ENCODE measurements around the gene ZNF397. TPM values are rescaled to one million over a fixed set of nuclear protein-coding genes. Genes with fewer than 3 reads are reported as not detected.

ZNF397 gene
- total RNA-seq, 3 donors from 2014 or later = 23.1 to 33.3 (median 25.3) TPM

- TF ChIP-seq CTCF (IDR thresholded peaks at IDR 0.05) = no peak
- intact Hi-C loops (cut with DNase I, micrococcal nuclease) = no loop called here
- no peaks in the 10 kb centered on the region for H3K9me3 ChIP-seq
- DNase-seq (no peak), ATAC-seq (no peak)
- H3K4me1 ChIP-seq (ENCODE audit: low read depth) = no peaks in the 10 kb centered on the region
- no peak overlapping the region for H3K4me3 ChIP-seq
- H3K36me3 ChIP-seq (ENCODE audit: low read depth) = no peaks in the 10 kb centered on the region
Measured at GRCh38 chr18:35264409-35264808, 23.6 kb downstream of the ZNF397 start.

GRCh38 chr18:35267161-35267651, 26.4 kb downstream of the ZNF397 start:
- Histone ChIP-seq H3K4me3 (peak overlapping the region; percentile 46), H3K36me3 (ENCODE audit: low read depth) (no peaks in the 10 kb centered on the region), H3K4me1 (ENCODE audit: low read depth) (no peaks in the 10 kb centered on the region), H3K9me3 (no peaks in the 10 kb centered on the region)
- ATAC-seq (peak; percentile 95), DNase-seq (peak; percentile 78 to 85 (median 80))
- TF ChIP-seq CTCF (IDR thresholded peaks at IDR 0.05) = no peak
- intact Hi-C loops (cut with DNase I, micrococcal nuclease) = no loop called here

GRCh38 chr18:35267809-35268208, 27.0 kb downstream of the ZNF397 start:
- ATAC-seq (peak; percentile 24), DNase-seq (peak; percentile 54 to 73 (median 62))
- Histone ChIP-seq H3K9me3 (no peaks in the 10 kb centered on the region), H3K36me3 (ENCODE audit: low read depth) (no peaks in the 10 kb centered on the region), H3K4me1 (ENCODE audit: low read depth) (no peaks in the 10 kb centered on the region), H3K4me3 (peak overlapping the region; percentile 46)
- TF ChIP-seq CTCF (IDR thresholded peaks at IDR 0.05) = no peak
- intact Hi-C loops (cut with DNase I, micrococcal nuclease) = no loop called here

GRCh38 chr18:35268821-35269220, 28.0 kb downstream of the ZNF397 start:
- no peak overlapping the region for H3K4me3 ChIP-seq
- intact Hi-C loops (cut with DNase I, micrococcal nuclease) = no loop called here
- DNase-seq = no peak
- H3K9me3 ChIP-seq = no peaks in the 10 kb centered on the region
- no peak for TF ChIP-seq CTCF (IDR thresholded peaks at IDR 0.05)
- no peak for ATAC-seq
- H3K4me1 ChIP-seq (ENCODE audit: low read depth) = no peaks in the 10 kb centered on the region
- H3K36me3 ChIP-seq (ENCODE audit: low read depth) = no peaks in the 10 kb centered on the region

GRCh38 chr18:35271656-35272055, 30.8 kb downstream of the ZNF397 start:
- Histone ChIP-seq H3K9me3 (no peaks in the 10 kb centered on the region), H3K4me3 (no peak overlapping the region), H3K4me1 (ENCODE audit: low read depth) (no peaks in the 10 kb centered on the region), H3K36me3 (ENCODE audit: low read depth) (no peaks in the 10 kb centered on the region)
- TF ChIP-seq CTCF (IDR thresholded peaks at IDR 0.05) = no peak
- DNase-seq (no peak), ATAC-seq (no peak)
- intact Hi-C loops (cut with DNase I, micrococcal nuclease) = no loop called here

- intact Hi-C loops (cut with DNase I, micrococcal nuclease) = no loop called here
- Histone ChIP-seq H3K4me1 (ENCODE audit: low read depth) (no peaks in the 10 kb centered on the region), H3K9me3 (no peaks in the 10 kb centered on the region), H3K4me3 (no peak overlapping the region), H3K36me3 (ENCODE audit: low read depth) (no peaks in the 10 kb centered on the region)
- TF ChIP-seq CTCF (IDR thresholded peaks at IDR 0.05) = no peak
- ATAC-seq = no peak
- no peak for DNase-seq
Measured at GRCh38 chr18:35276267-35276666, 35.4 kb downstream of the ZNF397 start.

All from mucosa of descending colon (tissue), 3 donors.